Measurements from ENCODE around the gene IKBKG.
"Not testable (repeated sequence)": the region's sequence is repeated elsewhere in the genome, so short reads cannot be mapped to it uniquely, and the experiment has no call there.

The IKBKG gene

GRCh38 chrX:154547245-154548027 is at the start of gene IKBKG:
TSS of gene IKBKG (plus strand) at chrX:154547620. CDS start at chrX:154552003, 4,383 bp downstream.
- DNase-seq = peak; percentile 92 to 95 (median 95)

- not testable (repeated sequence) for DNase-seq
These were observed 46.0 kb upstream of the IKBKG start for GRCh38 chrX:154501423-154501822.

GRCh38 chrX:154502098-154502497 is 45.3 kb upstream of the IKBKG start:
- DNase-seq = no peak

GRCh38 chrX:154502989-154503388 is 44.4 kb upstream of the IKBKG start:
- DNase-seq = no peak

GRCh38 chrX:154505734-154506133 is 41.7 kb upstream of the IKBKG start:
- DNase-seq = no peak

GRCh38 chrX:154506483-154507332 is 40.7 kb upstream of the IKBKG start:
- no peak for DNase-seq

GRCh38 chrX:154507673-154508383 is 39.6 kb upstream of the IKBKG start:
- DNase-seq = no peak

- DNase-seq = no peak
These were observed 39.1 kb upstream of the IKBKG start for GRCh38 chrX:154508384-154508745.

GRCh38 chrX:154509455-154509854 is 38.0 kb upstream of the IKBKG start:
- no peak for DNase-seq

GRCh38 chrX:154511761-154512160 is 35.7 kb upstream of the IKBKG start:
- no peak for DNase-seq

GRCh38 chrX:154512879-154513553 is 34.4 kb upstream of the IKBKG start:
- no peak for DNase-seq

- DNase-seq = no peak
These were observed 33.7 kb upstream of the IKBKG start for GRCh38 chrX:154513716-154514115.

GRCh38 chrX:154515090-154515965 is 32.1 kb upstream of the IKBKG start:
- peak in 2 of 3 experiments; percentile 48 to 68 for DNase-seq

- DNase-seq = peak; percentile 88 to 96 (median 92)
These were observed 31.3 kb upstream of the IKBKG start, which contains the start of gene FAM3A for GRCh38 chrX:154515966-154516655. TSS of gene FAM3A (minus strand) at chrX:154516232. CDS start at chrX:154515772, 460 bp downstream.

GRCh38 chrX:154516656-154517100 is 30.7 kb upstream of the IKBKG start:
- DNase-seq = no peak

GRCh38 chrX:154517101-154517781 is 30.2 kb upstream of the IKBKG start:
- DNase-seq = no peak

GRCh38 chrX:154519389-154519788 is 28.0 kb upstream of the IKBKG start:
- no peak for DNase-seq

- DNase-seq = no peak
These were observed 21.6 kb upstream of the IKBKG start for GRCh38 chrX:154525606-154526490.
